GM12878 (cell line): Measurements from ENCODE around the gene TBC1D12. TPM values are rescaled to one million over a fixed set of nuclear protein-coding genes. Genes with fewer than 3 reads are reported as not detected.

ENCODE experiments used
- ATAC-seq: fragments of 200-7000 bp; cut with Tn5 transposase; 3 replicates; pipeline ENCODE4 v1.9.1; 2020; ENCODE audit warnings: mild to moderate bottlenecking, moderate library complexity
- BruUV-seq: library from RNA; stranded (reverse); fragments of 400-500 nt; replicated peaks from 2 replicates; lab custom pipeline; 2021; lab: Mats Ljungman, UMichigan
- CTCF ChIA-PET: fragments of 300-600 bp; sonication (Branson Sonifier 250); formaldehyde crosslinking; extraction: SDS; loops from one replicate; lab custom pipeline; 2021; ENCODE audit warnings: inconsistent platforms; lab: Yijun Ruan, JAX
- POLR2A ChIA-PET: fragments of 350-600 bp; formaldehyde crosslinking; extraction: SDS; loops from one replicate; lab custom pipeline; 2021; ENCODE audit warnings: inconsistent platforms; lab: Charles Lee
- RAD21 ChIA-PET: fragments of 300-600 bp; sonication (Branson Sonifier 250); formaldehyde crosslinking; loops from one replicate; lab custom pipeline; 2023; ENCODE audit warnings: antibody characterized with exemption; ENCODE audit not compliant: unreplicated experiment; lab: Charles Lee
- SMC1A ChIA-PET: fragments of 300-600 bp; sonication (Branson Sonifier 250); formaldehyde crosslinking; loops from one replicate; lab custom pipeline; 2023; ENCODE audit not compliant: unreplicated experiment, uncharacterized antibody; lab: Charles Lee
- DNase-seq: peaks from one replicate; pipeline ENCODE4 v3.0.0-alpha.2; 2011; ENCODE audit warnings: low read depth, low spot score
- FAIRE-seq: peaks from 3 replicates; lab custom pipeline; 2011; peaks lifted over from hg19 to GRCh38; lab: Jason Lieb, UNC
- H2AFZ ChIP-seq: 2 replicates; pipeline ENCODE4 v1.6.0; 2011; ENCODE audit warnings: low read depth, low read length, control low read depth; ENCODE audit not compliant: control insufficient read depth
- H3K27ac ChIP-seq: 2 replicates; pipeline ENCODE4 v1.5.1; 2011; ENCODE audit warnings: control low read depth; ENCODE audit not compliant: control insufficient read depth, insufficient read depth
- H3K27me3 ChIP-seq, 2 experiments: replicated peaks in 1 of 2; 2 replicates each; pipeline versions ENCODE4 v1.6.0 to v1.6.1; 2011; ENCODE audit warnings: low read length in 1 of 2; ENCODE audit not compliant: control insufficient read depth in 2 of 2, insufficient read depth in 2 of 2
- H3K36me3 ChIP-seq, 2 experiments: 2 replicates each; pipeline ENCODE4 v1.5.1; 2011; ENCODE audit warnings: low read length in 1 of 2; ENCODE audit not compliant: control insufficient read depth in 2 of 2, insufficient read depth in 2 of 2
- H3K4me1 ChIP-seq: 2 replicates; pipeline ENCODE4 v1.6.1; 2011; ENCODE audit warnings: mild to moderate bottlenecking, low read length, moderate library complexity, mixed read lengths; ENCODE audit not compliant: control insufficient read depth, insufficient read depth
- H3K4me2 ChIP-seq: 2 replicates; pipeline ENCODE4 v1.6.0; 2011; ENCODE audit warnings: control low read depth; ENCODE audit not compliant: control insufficient read depth, insufficient read depth
- H3K4me3 ChIP-seq: fragments of 200-600 bp; sonication (generic); 2 replicates; pipeline ENCODE4 v1.5.1; 2016
- H3K79me2 ChIP-seq: 2 replicates; pipeline ENCODE4 v1.6.0; 2011; ENCODE audit warnings: low read length; ENCODE audit not compliant: control insufficient read depth, insufficient read depth
- H3K9ac ChIP-seq: 2 replicates; pipeline ENCODE4 v1.8.0; 2011; ENCODE audit warnings: low read length, control low read depth, mixed read lengths; ENCODE audit not compliant: control insufficient read depth, insufficient read depth
- H3K9me3 ChIP-seq: replicated peaks from 3 replicates; pipeline ENCODE4 v1.5.1; 2011; ENCODE audit warnings: mild to moderate bottlenecking, low read length; ENCODE audit not compliant: control insufficient read depth, insufficient read depth
- H4K20me1 ChIP-seq: 2 replicates; pipeline ENCODE4 v1.6.0; 2011; ENCODE audit not compliant: control insufficient read depth, insufficient read depth
- E2F4 ChIP-seq: IDR thresholded peaks from 2 replicates; pipeline ENCODE4 v1.6.1; 2012; ENCODE audit warnings: low read depth, low read length, improper control_type of control experiment
- ESRRA ChIP-seq: IDR thresholded peaks from 2 replicates; pipeline ENCODE4 v1.6.1; 2012; ENCODE audit warnings: mild to moderate bottlenecking, low read length, improper control_type of control experiment
- HDGF ChIP-seq: fragments of 450-650 bp; IDR thresholded peaks from 2 replicates; pipeline ENCODE4 v1.6.1; 2016; ENCODE audit warnings: antibody characterized with exemption
- JUNB ChIP-seq: IDR thresholded peaks from 2 replicates; pipeline ENCODE4 v1.6.1; 2016; ENCODE audit warnings: antibody characterized with exemption, mild to moderate bottlenecking
- KAT2A ChIP-seq: conservative IDR thresholded peaks from 2 replicates; pipeline ENCODE4 v1.6.1; 2011; ENCODE audit warnings: low read depth, low read length; ENCODE audit not compliant: control insufficient read depth
- MYB ChIP-seq: fragments of 150-350 bp; IDR thresholded peaks from 2 replicates; pipeline ENCODE4 v1.6.1; 2014; ENCODE audit warnings: mild to moderate bottlenecking, low read depth, low read length, borderline replicate concordance
- RUNX3 ChIP-seq: IDR thresholded peaks from 2 replicates; pipeline ENCODE4 v1.6.1; 2012; ENCODE audit warnings: low read length, inconsistent platforms
- USF2 ChIP-seq: IDR thresholded peaks from 2 replicates; pipeline ENCODE4 v1.6.1; 2011; ENCODE audit warnings: low read depth, low read length, improper control_type of control experiment, borderline replicate concordance
- ZBED1 ChIP-seq: IDR thresholded peaks from 2 replicates; pipeline ENCODE4 v1.6.1; 2016; ENCODE audit warnings: borderline replicate concordance
- ZBTB11 ChIP-seq: fragments of 450-650 bp; formaldehyde crosslinking; IDR thresholded peaks from 2 replicates; pipeline ENCODE4 v1.5.0; 2022; ENCODE audit warnings: mild to moderate bottlenecking, missing genetic modification characterization
- ZBTB33 ChIP-seq: fragments of 450-650 bp; IDR thresholded peaks from 2 replicates; pipeline ENCODE4 v1.6.1; 2017; ENCODE audit warnings: mild to moderate bottlenecking
- ZNF217 ChIP-seq: fragments of 450-650 bp; IDR thresholded peaks from 2 replicates; pipeline ENCODE4 v1.6.1; 2017; ENCODE audit warnings: antibody characterized with exemption, mild to moderate bottlenecking
- in situ Hi-C: fragments of 300-500 bp; cut with MboI; formaldehyde crosslinking; loops from 9 replicates; pipeline ENCODE4 v1.14.3; 2018; ENCODE audit warnings: mixed read lengths
- intact Hi-C: fragments of 100-400 bp; cut with micrococcal nuclease; formaldehyde crosslinking; loops from one replicate; pipeline ENCODE4 v1.14.2; 2022; ENCODE audit not compliant: unreplicated experiment
- polyA plus RNA-seq, 11 experiments: library from polyadenylated mRNA; depleted of rRNA in 4 of 11; unstranded in 6 of 11; stranded (reverse) in 5 of 11; fragments of >200 nt; fragmentation: Nextera tagmentation in 4 of 11; fragmentation: Illumina TruSeq in 1 of 11; extraction: Ambion mirVana in 4 of 11; extraction: Trizol in 1 of 11; gene quantifications; 1 replicate in 1 of 11; 2 replicates in 10 of 11; pipeline versions ENCODE4 v1.2.1 to v1.2.3, GENCODE V29; 2011 to 2016; ENCODE audit warnings: inconsistent platforms in 2 of 11, missing spikeins in 2 of 11, low read depth in 1 of 11
- total RNA-seq, 4 experiments: library from RNA; depleted of rRNA in 3 of 4; stranded (reverse); fragments of >200 nt in 3 of 4; fragmentation: Illumina TruSeq in 1 of 4; extraction: Trizol in 1 of 4; gene quantifications; 2 replicates each; pipeline versions ENCODE4 v1.2.1 to v1.2.3, GENCODE V29; 2013 to 2021

Gene TBC1D12
- total and polyA plus RNA-seq, 10 of the 15 experiments (the other 5 are each of a cell fraction or from before 2014, with no cell fraction given) = 2.6 to 7.5 (median 3.8) TPM

GRCh38 chr10:94546901-94547185, 144.5 kb downstream of the TBC1D12 start (continued):
- no peak for TF ChIP-seq ZBTB11 (CRISPR knock-in tag)
- no peak for TF ChIP-seq KAT2A
- no peak for TF ChIP-seq MYB
- no peak for TF ChIP-seq E2F4

GRCh38 chr10:94549221-94549620, 146.9 kb downstream of the TBC1D12 start:
- Histone ChIP-seq H3K36me3 (peaks cover 0 to 1% of the 10 kb centered on the region in 2 experiments; a peak in 2 of 4 replicates), H3K79me2 (peaks cover 53% of the 10 kb centered on the region), H3K9ac (no peak overlapping the region)
- in situ Hi-C loops = no loop called here
- TF ChIP-seq ZBTB33 = no peak
- TF ChIP-seq ZBED1 = no peak
- no peak for TF ChIP-seq ESRRA
- TF ChIP-seq USF2 = no peak
- no peak for TF ChIP-seq JUNB
- TF ChIP-seq HDGF = no peak
- TF ChIP-seq ZBTB11 (CRISPR knock-in tag) = no peak
- no peak for TF ChIP-seq RUNX3
- no peak for TF ChIP-seq ZNF217
- TF ChIP-seq, all 136 proteins: peak for 0
- FAIRE-seq = no peak
- H3K4me1 ChIP-seq = peaks cover 2% of the 10 kb centered on the region
- intact Hi-C loops = loop anchor here (5.0 to 10.0 kb wide), 2 partner anchors 147 to 194 kb away; partner anchors contain the start of gene TBC1D12
- RAD21 ChIA-PET = no interaction called here
- H3K9me3 ChIP-seq = no peaks in the 10 kb centered on the region
- no peaks in the 10 kb centered on the region for H4K20me1 ChIP-seq
- CTCF ChIA-PET = no interaction called here
- no peak for DNase-seq
- SMC1A ChIA-PET = no interaction called here
- H3K27me3 ChIP-seq = no peaks in the 10 kb centered on the region
- POLR2A ChIA-PET = no interaction called here
- no peak for ATAC-seq
- 0 out of 2 replicates have a peak overlapping the region, but pooled peaks have one; percentile 5 for H3K4me3 ChIP-seq
- no peak overlapping the region for H3K27ac ChIP-seq
- H3K4me2 ChIP-seq = peak overlapping the region; percentile 13; the same call in 1 of the 2 replicates
- H2AFZ ChIP-seq = peak overlapping the region; percentile 10; the same call in 1 of the 2 replicates
- BruUV-seq = no TSS peak
